Measurements from ENCODE around the gene PLCD3. TPM values are rescaled to one million over a fixed set of nuclear protein-coding genes. Genes with fewer than 3 reads are reported as not detected.
A peak's percentile ranks its signal among the peaks of the same experiment; 100 is the strongest.

The PLCD3 gene
- total and polyA plus RNA-seq, 9 of the 15 experiments (the other 6 are each of a cell fraction or from before 2014, with no cell fraction given): 0.20 to 22.6 (median 7.5) TPM

GRCh38 chr17:45161288-45162024 lies 29.1 kb upstream of the PLCD3 start, which contains the start of gene HEXIM2:
Gene HEXIM2 (plus strand): TSS chr17:45161875. CDS start chr17:45162794, 919 bp downstream.
- Histone ChIP-seq H3K4me1 (replicated peaks in 1 of 2; ENCODE audit: control insufficient read depth in 2 of 2, insufficient read depth in 2 of 2, low read length in 2 of 2) (peaks cover 38 to 39% of the 10 kb centered on the region in 2 experiments), H3K4me3 (peak within 1 kb of the TSS; percentile 86), H3K27ac (ENCODE audit: extremely low read depth, low read depth, low read length) (peak within 1 kb of the TSS; percentile 98), H3K79me2 (ENCODE audit: control insufficient read depth, insufficient read depth, low read length) (peaks cover 37% of the 10 kb centered on the region), H3K36me3 (ENCODE audit: control insufficient read depth, insufficient read depth, low read length) (peaks cover 5% of the 10 kb centered on the region; the same call in 2 of the 3 replicates), H3K9me3 (replicated peaks; ENCODE audit: control insufficient read depth, insufficient read depth, low read depth, low read length) (no peaks in the 10 kb centered on the region), H3K27me3 (ENCODE audit: control insufficient read depth in 2 of 2, insufficient read depth in 2 of 2, low read length in 2 of 2) (no peaks in the 10 kb centered on the region), H4K20me1 (replicated peaks; ENCODE audit: control insufficient read depth, insufficient read depth, low read length) (no peaks in the 10 kb centered on the region), H2AFZ (ENCODE audit: low read depth, low read length) (peak within 1 kb of the TSS; percentile 92), H3K4me2 (ENCODE audit: insufficient read depth, low read length) (peak within 1 kb of the TSS; percentile 98), H3K9ac (ENCODE audit: insufficient read depth in 1 of 2, low read depth in 2 of 2, low read length in 2 of 2) (peak within 1 kb of the TSS; percentile 98 to 99), H3K9me1 (ENCODE audit: control insufficient read depth, insufficient read depth, low read length) (no peaks in the 10 kb centered on the region)
- ChIA-PET CTCF (ENCODE audit: low intra/inter-chr PET ratio) (interaction anchor here (1.0 to 3.0 kb wide), 3 partner anchors 10 to 29 kb away, joined by 3 to 19 read pairs (median 3); partner anchors contain the start of genes ACBD4 and PLCD3), POLR2A (interaction anchor here (0.6 to 9.6 kb wide), 20 partner anchors 9 to 254 kb away, joined by 3 to 497 read pairs (median 4); partner anchors contain the start of genes ACBD4, HEXIM1 and NMT1)
- FAIRE-seq: peak; percentile 97
- 1% methylated on average over 45 of the region's 53 CpGs for WGBS (ENCODE audit: insufficient coverage, low coverage, missing lambda C conversion rate)
- no TSS peak for BruUV-seq (replicated peaks)
- in situ Hi-C loops (cut with MboI) (no loop called here), intact Hi-C loops (cut with micrococcal nuclease) (loop anchor here (1.0 kb wide), 1 partner anchor 13 kb away; the partner anchor contains the start of gene HEXIM1)
- ATAC-seq: peak; percentile 92
- peak; percentile 90 to 100 (median 95) for DNase-seq (ENCODE audit: extremely low read depth in 1 of 4, low spot score in 3 of 4)
- TF ChIP-seq POLR2A (conservative IDR thresholded peaks at IDR 0.05) (peak; percentile 94), NRF1 (conservative IDR thresholded peaks at IDR 0.05 in 1 of 2, IDR thresholded peaks at IDR 0.05 in 1 of 2) (peak; percentile 97 to 98), ZNF146 (CRISPR knock-in tag; IDR thresholded peaks at IDR 0.05; ENCODE audit: unreplicated experiment) (no peak), ZNF395 (CRISPR knock-in tag; IDR thresholded peaks at IDR 0.05) (peak; percentile 68; the same call in 1 of the 2 replicates), ZNF696 (CRISPR knock-in tag; conservative IDR thresholded peaks at IDR 0.05) (no peak), TAF9B (IDR thresholded peaks at IDR 0.05; ENCODE audit: partially characterized antibody) (peak; percentile 98), E2F8 (IDR thresholded peaks at IDR 0.05; ENCODE audit: low read depth, partially characterized antibody) (peak; percentile 21), MTA3 (IDR thresholded peaks at IDR 0.05; ENCODE audit: borderline replicate concordance) (peak; percentile 80; the same call in 1 of the 2 replicates), CREBBP (IDR thresholded peaks at IDR 0.05; ENCODE audit: low read depth, low read length) (no peak), ZNF57 (CRISPR knock-in tag; IDR thresholded peaks at IDR 0.05) (no peak), SRSF1 (IDR thresholded peaks at IDR 0.05; ENCODE audit: low read depth, low read length) (peak; percentile 96), TRIM28 (IDR thresholded peaks at IDR 0.05) (0 out of 2 replicates have a peak, but pooled peaks have one; percentile 47), PHF21A (IDR thresholded peaks at IDR 0.05; ENCODE audit: borderline replicate concordance, low read depth) (0 out of 2 replicates have a peak, but pooled peaks have one; percentile 15)

All from K562 (cell line).